ENCODE data around the gene IFI6.
A peak's percentile ranks its signal among the peaks of the same experiment; 100 is the strongest.
"Not testable (repeated sequence)": the region's sequence is repeated elsewhere in the genome, so short reads cannot be mapped to it uniquely, and the experiment has no call there.

The IFI6 gene

GRCh38 chr1:27649306-27649635 lies 22.7 kb downstream of the IFI6 start:
- DNase-seq: no peak

- no peak for DNase-seq
Measured at GRCh38 chr1:27648602-27649305, 23.2 kb downstream of the IFI6 start.

- no peak for DNase-seq
Measured at GRCh38 chr1:27647328-27647727, 24.7 kb downstream of the IFI6 start.

GRCh38 chr1:27646676-27647075 lies 25.3 kb downstream of the IFI6 start:
- no peak for DNase-seq

GRCh38 chr1:27645071-27645415 lies 26.9 kb downstream of the IFI6 start:
- DNase-seq: no peak

GRCh38 chr1:27644369-27645070 lies 27.5 kb downstream of the IFI6 start:
- no peak for DNase-seq

- DNase-seq: peak; percentile 72
Measured at GRCh38 chr1:27643600-27644368, 28.2 kb downstream of the IFI6 start.

GRCh38 chr1:27640514-27640913 lies 31.5 kb downstream of the IFI6 start:
- DNase-seq: not testable (repeated sequence)

- no peak for DNase-seq
Measured at GRCh38 chr1:27638805-27639204, 33.2 kb downstream of the IFI6 start.

- DNase-seq: no peak
Measured at GRCh38 chr1:27638047-27638734, 33.8 kb downstream of the IFI6 start.

- no peak for DNase-seq
Measured at GRCh38 chr1:27635396-27636142, 36.4 kb downstream of the IFI6 start.

- no peak for DNase-seq
Measured at GRCh38 chr1:27634985-27635367, 37.0 kb downstream of the IFI6 start, which contains the start of gene FGR. FGR (minus strand) TSS chr1:27635185; CDS start chr1:27623916, 11,269 bp downstream.

GRCh38 chr1:27634177-27634984 lies 37.6 kb downstream of the IFI6 start:
- peak; percentile 52 for DNase-seq

- DNase-seq: no peak
Measured at GRCh38 chr1:27633640-27634176, 38.3 kb downstream of the IFI6 start.

- no peak for DNase-seq
Measured at GRCh38 chr1:27633298-27633610, 38.7 kb downstream of the IFI6 start.

- DNase-seq: peak; percentile 62
Measured at GRCh38 chr1:27632387-27633297, 39.4 kb downstream of the IFI6 start.

- no peak for DNase-seq
Measured at GRCh38 chr1:27630859-27631491, 41.0 kb downstream of the IFI6 start.

- no peak for DNase-seq
Measured at GRCh38 chr1:27628712-27629111, 43.3 kb downstream of the IFI6 start.

- DNase-seq: not testable (repeated sequence)
Measured at GRCh38 chr1:27627733-27628132, 44.3 kb downstream of the IFI6 start.

- DNase-seq: no peak
Measured at GRCh38 chr1:27627061-27627460, 44.9 kb downstream of the IFI6 start.

All from activated naive CD4-positive, alpha-beta T cell treated with Interleukin-2 at 50 U/mL for 16 hours (primary cell).